HepG2 (cell line): Measurements from ENCODE around the gene KLHL40.

Experiments
- RFXANK ChIP-seq: IDR thresholded peaks from 2 replicates; pipeline ENCODE4 v1.6.1; 2016
- ZZZ3 ChIP-seq: sonication (generic); formaldehyde crosslinking; IDR thresholded peaks from 2 replicates; pipeline ENCODE4 v1.4.0; 2020; ENCODE audit warnings: missing genetic modification reagents, mild to moderate bottlenecking, borderline replicate concordance
- TF ChIP-seq, protein P1 (sequence below): IDR thresholded peaks from 2 replicates; pipeline ENCODE4 v1.4.0; 2020; ENCODE audit warnings: mild to moderate bottlenecking, missing genetic modification reagents

DNA sequence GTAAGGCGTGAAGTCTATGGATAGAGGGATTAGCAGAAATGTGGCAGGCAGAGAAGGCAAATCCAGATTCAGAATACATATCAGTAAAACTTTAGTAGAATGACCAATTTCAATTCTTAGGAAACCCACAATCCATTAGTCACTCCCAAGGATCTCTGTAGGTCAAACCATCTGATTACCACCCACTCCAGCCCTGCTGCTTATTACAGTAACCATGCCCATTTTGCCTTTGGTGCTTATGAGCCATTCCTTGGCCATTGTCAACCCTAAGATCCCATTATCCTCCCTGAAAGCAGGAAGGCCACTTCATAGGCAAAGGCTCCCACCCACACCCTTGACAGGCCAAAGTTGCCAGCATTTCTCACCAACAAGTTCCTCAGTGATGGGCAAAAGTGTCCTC is 5.1 kb upstream of the KLHL40 start:
- no peak for TF ChIP-seq RFXANK (CRISPR knock-in tag)
- TF ChIP-seq, protein P1, sequence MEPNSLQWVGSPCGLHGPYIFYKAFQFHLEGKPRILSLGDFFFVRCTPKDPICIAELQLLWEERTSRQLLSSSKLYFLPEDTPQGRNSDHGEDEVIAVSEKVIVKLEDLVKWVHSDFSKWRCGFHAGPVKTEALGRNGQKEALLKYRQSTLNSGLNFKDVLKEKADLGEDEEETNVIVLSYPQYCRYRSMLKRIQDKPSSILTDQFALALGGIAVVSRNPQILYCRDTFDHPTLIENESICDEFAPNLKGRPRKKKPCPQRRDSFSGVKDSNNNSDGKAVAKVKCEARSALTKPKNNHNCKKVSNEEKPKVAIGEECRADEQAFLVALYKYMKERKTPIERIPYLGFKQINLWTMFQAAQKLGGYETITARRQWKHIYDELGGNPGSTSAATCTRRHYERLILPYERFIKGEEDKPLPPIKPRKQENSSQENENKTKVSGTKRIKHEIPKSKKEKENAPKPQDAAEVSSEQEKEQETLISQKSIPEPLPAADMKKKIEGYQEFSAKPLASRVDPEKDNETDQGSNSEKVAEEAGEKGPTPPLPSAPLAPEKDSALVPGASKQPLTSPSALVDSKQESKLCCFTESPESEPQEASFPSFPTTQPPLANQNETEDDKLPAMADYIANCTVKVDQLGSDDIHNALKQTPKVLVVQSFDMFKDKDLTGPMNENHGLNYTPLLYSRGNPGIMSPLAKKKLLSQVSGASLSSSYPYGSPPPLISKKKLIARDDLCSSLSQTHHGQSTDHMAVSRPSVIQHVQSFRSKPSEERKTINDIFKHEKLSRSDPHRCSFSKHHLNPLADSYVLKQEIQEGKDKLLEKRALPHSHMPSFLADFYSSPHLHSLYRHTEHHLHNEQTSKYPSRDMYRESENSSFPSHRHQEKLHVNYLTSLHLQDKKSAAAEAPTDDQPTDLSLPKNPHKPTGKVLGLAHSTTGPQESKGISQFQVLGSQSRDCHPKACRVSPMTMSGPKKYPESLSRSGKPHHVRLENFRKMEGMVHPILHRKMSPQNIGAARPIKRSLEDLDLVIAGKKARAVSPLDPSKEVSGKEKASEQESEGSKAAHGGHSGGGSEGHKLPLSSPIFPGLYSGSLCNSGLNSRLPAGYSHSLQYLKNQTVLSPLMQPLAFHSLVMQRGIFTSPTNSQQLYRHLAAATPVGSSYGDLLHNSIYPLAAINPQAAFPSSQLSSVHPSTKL (CRISPR knock-in tag): no peak
- no peak for TF ChIP-seq ZZZ3 (CRISPR knock-in tag)
